Posterior vena cava (tissue), 2 donors: ENCODE measurements around the gene KCNIP2. TPM values are rescaled to one million over a fixed set of nuclear protein-coding genes. Genes with fewer than 3 reads are reported as not detected.

ENCODE experiments used
- DNase-seq: peaks from one replicate; pipeline ENCODE4 v3.0.0-alpha.2; 2020; ENCODE audit warnings: low spot score
- intact Hi-C, 2 donors: fragments of 100-400 bp; cut with DNase I; formaldehyde crosslinking; loops; one replicate each; pipeline versions ENCODE4 v1.14.1 to v1.14.2; 2022 to 2023
- total RNA-seq, 2 donors: library from RNA; stranded (reverse); fragmentation: NEBNext Ultra II Directional; extraction: Animal tissue kit (Norgen Biotek cat#: 25700); gene quantifications; one replicate each; pipeline ENCODE4 v1.2.1, GENCODE V29; 2021
- donor health status: DM: yes; HTN: yes; CAD: no.
- donor health status: DM: yes; HTN: yes; CAD: no.

Gene KCNIP2
- total RNA-seq, 2 donors from 2014 or later, result 2.3 to 2.7 TPM

DNA sequence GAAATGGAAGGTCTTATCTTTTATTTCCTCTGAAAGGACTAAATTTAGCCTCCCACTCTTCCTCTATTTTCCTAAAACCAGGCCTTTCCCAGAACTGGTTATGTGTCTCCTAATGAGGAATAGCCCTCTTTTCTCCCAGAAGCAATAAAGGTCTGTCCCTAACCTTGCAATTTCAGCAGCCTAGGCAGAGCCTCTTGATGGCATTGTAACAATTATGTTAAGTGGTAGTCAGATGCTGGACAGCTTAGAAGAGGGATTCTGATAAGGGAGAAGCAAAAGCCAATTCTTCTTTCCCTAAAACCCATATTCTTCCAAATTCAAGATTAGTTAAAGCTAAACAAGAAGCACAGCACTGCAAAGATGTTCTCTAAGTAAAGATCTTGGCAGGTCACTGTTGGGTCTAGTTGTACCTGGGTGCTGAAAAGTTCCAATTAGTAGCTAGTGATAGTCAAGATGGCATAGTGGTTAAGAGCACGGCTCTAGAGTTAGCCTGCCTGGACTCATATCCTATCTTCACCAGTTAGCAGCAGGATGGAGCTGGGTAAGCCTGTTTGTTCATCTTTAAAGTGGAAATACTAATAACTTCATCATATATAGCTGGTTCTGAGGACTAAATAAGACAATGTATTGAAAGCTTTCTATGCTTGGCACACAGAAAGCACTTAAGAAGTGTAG lies 14.3 kb upstream of the KCNIP2 start:
- no peak for DNase-seq
- intact Hi-C loops, result no loop called here

DNA sequence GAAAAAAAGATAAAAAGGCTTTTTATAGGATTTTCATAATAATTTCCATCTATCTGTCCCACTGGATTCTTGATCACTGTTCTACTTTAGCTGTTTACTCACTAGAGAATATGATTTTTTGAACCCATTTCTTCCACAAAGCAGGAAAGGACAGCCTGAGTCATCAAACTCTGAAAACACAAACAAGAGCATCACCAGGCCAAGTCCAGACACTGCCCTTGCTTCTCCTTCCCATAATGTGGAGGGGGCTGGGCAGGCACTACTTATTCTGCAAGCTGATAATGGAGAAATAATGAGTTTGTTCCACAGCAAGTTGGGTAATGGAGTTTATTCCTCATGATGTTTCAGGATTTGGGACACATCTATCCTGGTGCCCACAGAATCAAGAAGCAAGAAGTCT lies 13.0 kb upstream of the KCNIP2 start:
- intact Hi-C loops, result no loop called here
- no peak for DNase-seq

- intact Hi-C loops, result no loop called here
- DNase-seq, result no peak
Observed at GRCh38 chr10:101851411-101852116, 8.0 kb upstream of the KCNIP2 start.

DNA sequence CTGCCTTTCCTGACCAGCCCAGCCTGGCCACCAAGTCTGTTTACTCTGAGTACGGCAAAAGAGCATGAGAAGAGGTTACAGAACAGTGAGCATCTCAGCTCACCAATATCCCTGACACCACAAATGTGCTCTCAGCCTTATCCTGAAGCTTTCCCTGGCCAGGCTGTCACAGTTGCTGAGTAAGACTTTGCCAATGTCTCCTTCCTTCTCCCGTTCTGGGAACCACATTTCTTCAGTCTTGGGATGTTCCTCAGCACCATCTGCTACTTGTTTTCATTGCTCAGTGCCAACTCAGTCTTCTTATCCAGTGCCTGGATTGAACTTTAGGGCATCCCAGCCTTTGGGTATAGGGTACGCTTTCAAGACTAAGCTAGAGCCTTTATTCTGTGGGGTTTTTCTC lies 7.1 kb upstream of the KCNIP2 start:
- intact Hi-C loops, result no loop called here
- no peak for DNase-seq

DNA sequence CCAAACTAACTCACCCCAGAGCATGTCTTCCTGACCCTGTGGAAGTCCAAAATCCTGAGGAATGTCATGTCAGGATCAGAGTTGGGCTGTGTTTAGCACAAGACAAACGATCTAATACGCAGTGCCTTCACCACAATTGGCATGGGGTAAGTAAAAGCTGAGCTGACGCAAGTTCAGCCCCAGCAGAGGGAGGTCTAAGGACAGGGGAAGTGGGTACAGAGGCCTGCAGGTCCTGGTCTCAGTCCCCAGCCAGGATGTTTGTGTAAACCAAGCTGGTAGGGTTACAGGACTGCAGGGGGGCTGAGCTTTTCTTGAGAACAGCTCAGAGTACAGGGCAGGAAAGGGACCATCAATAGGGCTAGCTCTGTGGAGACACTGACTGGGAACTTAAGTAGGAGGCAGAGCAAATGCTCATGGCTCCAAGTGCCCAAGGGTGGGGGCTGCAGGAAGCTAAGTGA lies 5.3 kb upstream of the KCNIP2 start:
- intact Hi-C loops, result loop anchor here in 1 of 2 donors (10.0 kb wide), 2 partner anchors 156 to 516 kb away; no protein-coding TSS in a partner anchor
- no peak for DNase-seq

GRCh38 chr10:101848408-101848807 lies 4.8 kb upstream of the KCNIP2 start:
- intact Hi-C loops, result loop anchor here in 1 of 2 donors (10.0 kb wide), 2 partner anchors 156 to 516 kb away; no protein-coding TSS in a partner anchor

GRCh38 chr10:101845893-101846292 lies 2.3 kb upstream of the KCNIP2 start:
- no peak for DNase-seq
- intact Hi-C loops, result loop anchor here in 1 of 2 donors (10.0 kb wide), 2 partner anchors 159 to 519 kb away; no protein-coding TSS in a partner anchor

More at GRCh38 chr10:101848408-101848807, 4.8 kb upstream of the KCNIP2 start:
- DNase-seq, result no peak

GRCh38 chr10:101841826-101842225 lies 1.8 kb downstream of the KCNIP2 start:
- DNase-seq, result no peak
- intact Hi-C loops, result loop anchor here (5.0 to 10.0 kb wide), 3 partner anchors 163 to 523 kb away; no protein-coding TSS in a partner anchor

GRCh38 chr10:101840741-101841453 lies 2.7 kb downstream of the KCNIP2 start:
- peak; percentile 95 for DNase-seq

GRCh38 chr10:101840102-101840684 lies 3.4 kb downstream of the KCNIP2 start:
- intact Hi-C loops, result loop anchor here (5.0 to 10.0 kb wide), 3 partner anchors 165 to 525 kb away; no protein-coding TSS in a partner anchor

More at GRCh38 chr10:101840741-101841453, 2.7 kb downstream of the KCNIP2 start:
- intact Hi-C loops, result loop anchor here (5.0 to 10.0 kb wide), 3 partner anchors 164 to 524 kb away; no protein-coding TSS in a partner anchor

GRCh38 chr10:101839416-101840063 lies 4.1 kb downstream of the KCNIP2 start:
- intact Hi-C loops, result loop anchor here (5.0 to 10.0 kb wide), 3 partner anchors 165 to 525 kb away; no protein-coding TSS in a partner anchor
- DNase-seq, result no peak

More at GRCh38 chr10:101840102-101840684, 3.4 kb downstream of the KCNIP2 start:
- no peak for DNase-seq

DNA sequence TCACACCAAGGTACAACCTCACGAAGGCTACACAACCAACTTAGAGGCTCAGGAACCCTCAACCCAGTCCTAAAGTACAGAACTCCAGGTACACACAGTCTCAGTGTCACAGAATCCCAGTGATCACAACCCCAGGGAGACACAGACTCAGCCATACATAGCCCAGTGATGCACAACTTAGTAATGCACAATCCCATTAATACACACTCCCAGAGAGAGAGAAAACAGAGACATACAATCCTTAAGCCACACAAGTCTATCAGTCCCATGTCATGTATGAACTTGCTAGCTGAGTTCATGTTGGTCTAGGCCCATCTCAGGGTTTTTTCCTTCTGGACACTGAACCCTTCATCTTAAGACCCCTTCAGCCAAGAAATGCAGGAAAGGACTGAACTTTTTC lies 4.6 kb downstream of the KCNIP2 start:
- no peak for DNase-seq
- intact Hi-C loops, result no loop called here

- intact Hi-C loops, result no loop called here
Observed at GRCh38 chr10:101838416-101838970, 5.1 kb downstream of the KCNIP2 start.

DNA sequence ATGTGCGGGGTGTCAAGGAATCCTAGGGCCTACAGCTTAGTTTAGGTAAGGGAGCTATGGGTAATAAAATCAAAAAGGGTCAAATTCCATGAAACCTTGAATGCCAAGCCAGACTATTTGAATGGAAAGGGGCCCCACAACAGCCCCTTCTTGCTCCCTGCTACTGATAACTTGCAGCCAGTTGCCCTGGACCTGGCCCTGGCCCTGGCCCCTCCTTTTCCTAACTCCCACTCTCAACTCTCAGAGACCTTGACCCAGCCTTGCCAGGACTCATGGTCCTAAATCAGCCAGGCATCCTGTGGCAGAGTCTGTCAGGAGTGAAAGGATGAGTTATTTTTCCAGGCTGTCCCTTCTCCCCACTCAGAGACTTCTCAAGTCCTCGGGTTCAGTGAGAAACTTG lies 5.9 kb downstream of the KCNIP2 start:
- DNase-seq, result no peak
- intact Hi-C loops, result no loop called here

More at GRCh38 chr10:101838416-101838970, 5.1 kb downstream of the KCNIP2 start:
- DNase-seq, result no peak

DNA sequence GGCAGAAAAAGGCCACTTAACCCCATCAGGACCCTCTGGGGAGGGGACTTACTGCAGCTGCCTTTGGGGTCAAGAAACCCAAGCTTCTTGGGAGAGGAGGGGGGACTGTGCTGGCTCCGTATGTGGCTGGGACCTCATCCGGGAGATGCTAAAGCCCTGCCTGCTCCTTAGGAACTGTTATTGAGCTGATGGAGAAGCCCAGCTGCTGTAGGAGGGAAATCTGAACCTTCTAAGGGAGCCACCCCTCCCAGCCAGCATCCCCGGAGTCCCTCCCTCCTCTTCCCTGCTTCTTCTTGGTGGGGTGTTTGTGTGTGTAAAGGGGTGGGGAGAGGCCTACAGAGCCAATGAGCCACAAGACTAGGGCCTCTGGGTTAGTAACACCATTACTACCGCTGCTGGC lies 8.2 kb downstream of the KCNIP2 start:
- intact Hi-C loops, result no loop called here
- peak; percentile 11 for DNase-seq

DNA sequence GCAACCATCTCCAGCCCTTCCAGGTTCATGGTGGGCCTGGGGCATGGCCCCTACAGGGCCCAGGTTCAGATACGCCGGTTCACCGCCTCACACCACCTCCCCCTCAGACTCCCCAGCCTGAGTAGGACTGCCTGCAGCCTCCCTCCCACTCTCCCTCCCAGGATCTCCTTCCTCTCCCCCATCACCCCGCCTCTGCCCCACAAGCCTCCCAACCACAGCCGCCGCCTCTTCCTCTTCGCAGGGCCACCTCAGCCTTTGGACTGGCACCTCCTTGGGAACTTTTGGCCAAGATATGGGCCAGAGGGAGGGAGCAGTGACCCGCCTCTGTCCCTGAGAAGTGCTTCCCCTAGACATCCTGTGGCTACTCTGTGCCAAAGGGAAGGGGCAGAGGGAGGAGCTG lies 9.3 kb downstream of the KCNIP2 start:
- peak; percentile 87 for DNase-seq
- intact Hi-C loops, result no loop called here

DNA sequence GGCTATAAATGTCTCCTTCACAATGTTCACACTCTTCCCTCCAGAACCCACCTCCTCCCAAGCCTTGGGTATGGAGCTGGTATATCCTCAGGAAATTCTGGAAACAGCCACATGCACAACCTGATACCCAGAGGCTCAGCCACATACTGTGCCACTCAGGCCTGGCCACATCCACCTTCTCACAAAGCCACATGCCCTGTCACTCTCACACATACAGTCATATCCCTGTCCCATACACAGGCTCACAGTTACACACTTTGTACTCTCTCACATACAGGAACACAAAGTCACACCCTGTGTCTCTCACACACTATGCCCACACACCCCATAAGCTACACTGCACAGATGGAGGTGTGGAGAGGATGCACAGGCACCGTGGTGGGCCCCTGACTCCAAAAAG lies 10.1 kb downstream of the KCNIP2 start:
- peak; percentile 38 for DNase-seq
- intact Hi-C loops, result no loop called here

- DNase-seq, result peak; percentile 72
- intact Hi-C loops, result no loop called here
Observed at GRCh38 chr10:101832325-101832771, 11.3 kb downstream of the KCNIP2 start.
